ENCODE data around the gene IQSEC2. TPM values are rescaled to one million over a fixed set of nuclear protein-coding genes. Genes with fewer than 3 reads are reported as not detected.

The IQSEC2 gene
- total and polyA plus RNA-seq, 2 of the 13 experiments (the other 11 are each of a cell fraction or from before 2014, with no cell fraction given), result 0.13 to 0.21 TPM

DNA sequence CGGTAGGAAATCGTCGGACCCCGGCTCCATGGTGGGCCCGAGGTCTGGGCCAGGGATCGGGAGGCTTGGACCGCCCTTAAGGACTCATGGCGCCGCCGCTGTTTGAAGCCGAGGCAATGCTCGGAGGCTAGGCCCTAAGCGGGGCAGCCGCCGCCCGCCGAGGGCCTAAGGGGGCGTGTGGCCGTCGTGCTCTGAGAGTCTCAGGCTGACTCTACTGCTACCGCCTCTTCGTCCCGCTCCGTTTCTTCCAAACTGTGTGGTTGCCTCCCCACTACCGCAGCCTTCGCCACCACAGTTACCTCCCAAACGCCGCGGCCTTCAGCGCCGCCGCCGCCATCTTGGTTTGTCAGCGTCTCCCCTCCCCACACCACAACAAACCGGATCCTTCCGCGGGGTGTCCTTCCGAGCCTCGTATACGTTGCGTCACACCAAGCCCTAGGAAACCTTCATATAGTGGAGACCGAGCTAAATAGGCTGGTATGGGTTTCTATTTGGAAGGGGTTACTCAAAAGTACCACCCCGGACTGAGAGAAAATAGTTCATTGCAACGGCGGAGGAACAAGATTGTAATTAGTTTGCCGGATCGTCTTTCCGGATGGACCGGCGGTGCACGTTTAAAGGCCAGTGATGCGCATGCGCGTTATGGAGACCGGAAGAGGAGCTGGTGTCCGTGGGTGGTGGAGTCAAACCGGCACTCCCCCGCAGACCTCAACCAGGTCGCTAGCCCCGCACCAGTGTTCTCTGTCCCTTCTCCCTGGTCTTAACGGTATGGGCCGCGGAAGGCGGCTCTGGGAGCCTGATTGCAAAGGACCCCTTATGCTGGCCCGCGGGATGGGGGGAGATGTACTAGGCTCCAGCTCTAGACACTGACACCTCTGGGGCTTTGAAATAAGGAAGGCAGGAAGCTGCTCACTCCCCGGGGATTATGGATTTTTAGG is 56.3 kb downstream of the IQSEC2 start, which contains the start of gene KDM5C (continued):
- TF ChIP-seq ZNF383 (CRISPR knock-in tag; IDR thresholded peaks at IDR 0.05; ENCODE audit: borderline replicate concordance), result no peak
- TF ChIP-seq, protein P1, sequence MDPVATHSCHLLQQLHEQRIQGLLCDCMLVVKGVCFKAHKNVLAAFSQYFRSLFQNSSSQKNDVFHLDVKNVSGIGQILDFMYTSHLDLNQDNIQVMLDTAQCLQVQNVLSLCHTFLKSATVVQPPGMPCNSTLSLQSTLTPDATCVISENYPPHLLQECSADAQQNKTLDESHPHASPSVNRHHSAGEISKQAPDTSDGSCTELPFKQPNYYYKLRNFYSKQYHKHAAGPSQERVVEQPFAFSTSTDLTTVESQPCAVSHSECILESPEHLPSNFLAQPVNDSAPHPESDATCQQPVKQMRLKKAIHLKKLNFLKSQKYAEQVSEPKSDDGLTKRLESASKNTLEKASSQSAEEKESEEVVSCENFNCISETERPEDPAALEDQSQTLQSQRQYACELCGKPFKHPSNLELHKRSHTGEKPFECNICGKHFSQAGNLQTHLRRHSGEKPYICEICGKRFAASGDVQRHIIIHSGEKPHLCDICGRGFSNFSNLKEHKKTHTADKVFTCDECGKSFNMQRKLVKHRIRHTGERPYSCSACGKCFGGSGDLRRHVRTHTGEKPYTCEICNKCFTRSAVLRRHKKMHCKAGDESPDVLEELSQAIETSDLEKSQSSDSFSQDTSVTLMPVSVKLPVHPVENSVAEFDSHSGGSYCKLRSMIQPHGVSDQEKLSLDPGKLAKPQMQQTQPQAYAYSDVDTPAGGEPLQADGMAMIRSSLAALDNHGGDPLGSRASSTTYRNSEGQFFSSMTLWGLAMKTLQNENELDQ (CRISPR knock-in tag; IDR thresholded peaks at IDR 0.05; ENCODE audit: borderline replicate concordance), result no peak
- no peak for TF ChIP-seq NONO (IDR thresholded peaks at IDR 0.05)
- TF ChIP-seq NONO (CRISPR knock-in tag; conservative IDR thresholded peaks at IDR 0.05), result peak; percentile 77; the same call in 1 of the 2 replicates
- TF ChIP-seq ZNF274 (CRISPR knock-in tag; IDR thresholded peaks at IDR 0.05), result no peak; the same call in 1 of the 2 replicates
- no peak for TF ChIP-seq SOX6 (IDR thresholded peaks at IDR 0.05)
- no peak for TF ChIP-seq SOX6 (CRISPR knock-in tag; IDR thresholded peaks at IDR 0.05)
- TF ChIP-seq DMAP1 (CRISPR knock-in tag; IDR thresholded peaks at IDR 0.05), result peak; percentile 70; the same call in 1 of the 2 replicates
- no peak for TF ChIP-seq HOXA5 (CRISPR knock-in tag; IDR thresholded peaks at IDR 0.05)
- TF ChIP-seq, protein P2, sequence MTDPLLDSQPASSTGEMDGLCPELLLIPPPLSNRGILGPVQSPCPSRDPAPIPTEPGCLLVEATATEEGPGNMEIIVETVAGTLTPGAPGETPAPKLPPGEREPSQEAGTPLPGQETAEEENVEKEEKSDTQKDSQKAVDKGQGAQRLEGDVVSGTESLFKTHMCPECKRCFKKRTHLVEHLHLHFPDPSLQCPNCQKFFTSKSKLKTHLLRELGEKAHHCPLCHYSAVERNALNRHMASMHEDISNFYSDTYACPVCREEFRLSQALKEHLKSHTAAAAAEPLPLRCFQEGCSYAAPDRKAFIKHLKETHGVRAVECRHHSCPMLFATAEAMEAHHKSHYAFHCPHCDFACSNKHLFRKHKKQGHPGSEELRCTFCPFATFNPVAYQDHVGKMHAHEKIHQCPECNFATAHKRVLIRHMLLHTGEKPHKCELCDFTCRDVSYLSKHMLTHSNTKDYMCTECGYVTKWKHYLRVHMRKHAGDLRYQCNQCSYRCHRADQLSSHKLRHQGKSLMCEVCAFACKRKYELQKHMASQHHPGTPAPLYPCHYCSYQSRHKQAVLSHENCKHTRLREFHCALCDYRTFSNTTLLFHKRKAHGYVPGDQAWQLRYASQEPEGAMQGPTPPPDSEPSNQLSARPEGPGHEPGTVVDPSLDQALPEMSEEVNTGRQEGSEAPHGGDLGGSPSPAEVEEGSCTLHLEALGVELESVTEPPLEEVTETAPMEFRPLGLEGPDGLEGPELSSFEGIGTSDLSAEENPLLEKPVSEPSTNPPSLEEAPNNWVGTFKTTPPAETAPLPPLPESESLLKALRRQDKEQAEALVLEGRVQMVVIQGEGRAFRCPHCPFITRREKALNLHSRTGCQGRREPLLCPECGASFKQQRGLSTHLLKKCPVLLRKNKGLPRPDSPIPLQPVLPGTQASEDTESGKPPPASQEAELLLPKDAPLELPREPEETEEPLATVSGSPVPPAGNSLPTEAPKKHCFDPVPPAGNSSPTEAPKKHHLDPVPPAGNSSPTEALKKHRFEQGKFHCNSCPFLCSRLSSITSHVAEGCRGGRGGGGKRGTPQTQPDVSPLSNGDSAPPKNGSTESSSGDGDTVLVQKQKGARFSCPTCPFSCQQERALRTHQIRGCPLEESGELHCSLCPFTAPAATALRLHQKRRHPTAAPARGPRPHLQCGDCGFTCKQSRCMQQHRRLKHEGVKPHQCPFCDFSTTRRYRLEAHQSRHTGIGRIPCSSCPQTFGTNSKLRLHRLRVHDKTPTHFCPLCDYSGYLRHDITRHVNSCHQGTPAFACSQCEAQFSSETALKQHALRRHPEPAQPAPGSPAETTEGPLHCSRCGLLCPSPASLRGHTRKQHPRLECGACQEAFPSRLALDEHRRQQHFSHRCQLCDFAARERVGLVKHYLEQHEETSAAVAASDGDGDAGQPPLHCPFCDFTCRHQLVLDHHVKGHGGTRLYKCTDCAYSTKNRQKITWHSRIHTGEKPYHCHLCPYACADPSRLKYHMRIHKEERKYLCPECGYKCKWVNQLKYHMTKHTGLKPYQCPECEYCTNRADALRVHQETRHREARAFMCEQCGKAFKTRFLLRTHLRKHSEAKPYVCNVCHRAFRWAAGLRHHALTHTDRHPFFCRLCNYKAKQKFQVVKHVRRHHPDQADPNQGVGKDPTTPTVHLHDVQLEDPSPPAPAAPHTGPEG (CRISPR knock-in tag; IDR thresholded peaks at IDR 0.05), result no peak
- peak; percentile 64 for TF ChIP-seq SAP130 (CRISPR knock-in tag; IDR thresholded peaks at IDR 0.05; ENCODE audit: low read depth)
- 0 out of 2 replicates have a peak, but pooled peaks have one; percentile 42 for TF ChIP-seq DNMT3B (CRISPR knock-in tag; conservative IDR thresholded peaks at IDR 0.05)
- no peak for TF ChIP-seq PAX8 (CRISPR knock-in tag; IDR thresholded peaks at IDR 0.05; ENCODE audit: borderline replicate concordance)
- TF ChIP-seq, protein P3, sequence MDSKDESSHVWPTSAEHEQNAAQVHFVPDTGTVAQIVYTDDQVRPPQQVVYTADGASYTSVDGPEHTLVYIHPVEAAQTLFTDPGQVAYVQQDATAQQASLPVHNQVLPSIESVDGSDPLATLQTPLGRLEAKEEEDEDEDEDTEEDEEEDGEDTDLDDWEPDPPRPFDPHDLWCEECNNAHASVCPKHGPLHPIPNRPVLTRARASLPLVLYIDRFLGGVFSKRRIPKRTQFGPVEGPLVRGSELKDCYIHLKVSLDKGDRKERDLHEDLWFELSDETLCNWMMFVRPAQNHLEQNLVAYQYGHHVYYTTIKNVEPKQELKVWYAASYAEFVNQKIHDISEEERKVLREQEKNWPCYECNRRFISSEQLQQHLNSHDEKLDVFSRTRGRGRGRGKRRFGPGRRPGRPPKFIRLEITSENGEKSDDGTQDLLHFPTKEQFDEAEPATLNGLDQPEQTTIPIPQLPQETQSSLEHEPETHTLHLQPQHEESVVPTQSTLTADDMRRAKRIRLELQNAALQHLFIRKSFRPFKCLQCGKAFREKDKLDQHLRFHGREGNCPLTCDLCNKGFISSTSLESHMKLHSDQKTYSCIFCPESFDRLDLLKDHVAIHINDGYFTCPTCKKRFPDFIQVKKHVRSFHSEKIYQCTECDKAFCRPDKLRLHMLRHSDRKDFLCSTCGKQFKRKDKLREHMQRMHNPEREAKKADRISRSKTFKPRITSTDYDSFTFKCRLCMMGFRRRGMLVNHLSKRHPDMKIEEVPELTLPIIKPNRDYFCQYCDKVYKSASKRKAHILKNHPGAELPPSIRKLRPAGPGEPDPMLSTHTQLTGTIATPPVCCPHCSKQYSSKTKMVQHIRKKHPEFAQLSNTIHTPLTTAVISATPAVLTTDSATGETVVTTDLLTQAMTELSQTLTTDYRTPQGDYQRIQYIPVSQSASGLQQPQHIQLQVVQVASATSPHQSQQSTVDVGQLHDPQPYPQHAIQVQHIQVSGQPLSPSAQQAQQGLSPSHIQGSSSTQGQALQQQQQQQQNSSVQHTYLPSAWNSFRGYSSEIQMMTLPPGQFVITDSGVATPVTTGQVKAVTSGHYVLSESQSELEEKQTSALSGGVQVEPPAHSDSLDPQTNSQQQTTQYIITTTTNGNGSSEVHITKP (CRISPR knock-in tag; IDR thresholded peaks at IDR 0.05; ENCODE audit: low read depth), result no peak
- TF ChIP-seq RAD21 (CRISPR knock-in tag; IDR thresholded peaks at IDR 0.05), result no peak
- no peak for TF ChIP-seq EP300 (IDR thresholded peaks at IDR 0.05; ENCODE audit: low read depth in 2 of 2, low read length in 2 of 2)
- TF ChIP-seq EP300 (CRISPR knock-in tag; IDR thresholded peaks at IDR 0.05; ENCODE audit: borderline replicate concordance), result no peak
